HG03066 (cell line): ENCODE results near the gene DENND2D.

Source experiments
- ATAC-seq: cut with Tn5 transposase; IDR thresholded peaks from one replicate; pipeline ENCODE4 v1.9.1; 2021; ENCODE audit warnings: low read depth; ENCODE audit not compliant: unreplicated experiment

The DENND2D gene

DNA sequence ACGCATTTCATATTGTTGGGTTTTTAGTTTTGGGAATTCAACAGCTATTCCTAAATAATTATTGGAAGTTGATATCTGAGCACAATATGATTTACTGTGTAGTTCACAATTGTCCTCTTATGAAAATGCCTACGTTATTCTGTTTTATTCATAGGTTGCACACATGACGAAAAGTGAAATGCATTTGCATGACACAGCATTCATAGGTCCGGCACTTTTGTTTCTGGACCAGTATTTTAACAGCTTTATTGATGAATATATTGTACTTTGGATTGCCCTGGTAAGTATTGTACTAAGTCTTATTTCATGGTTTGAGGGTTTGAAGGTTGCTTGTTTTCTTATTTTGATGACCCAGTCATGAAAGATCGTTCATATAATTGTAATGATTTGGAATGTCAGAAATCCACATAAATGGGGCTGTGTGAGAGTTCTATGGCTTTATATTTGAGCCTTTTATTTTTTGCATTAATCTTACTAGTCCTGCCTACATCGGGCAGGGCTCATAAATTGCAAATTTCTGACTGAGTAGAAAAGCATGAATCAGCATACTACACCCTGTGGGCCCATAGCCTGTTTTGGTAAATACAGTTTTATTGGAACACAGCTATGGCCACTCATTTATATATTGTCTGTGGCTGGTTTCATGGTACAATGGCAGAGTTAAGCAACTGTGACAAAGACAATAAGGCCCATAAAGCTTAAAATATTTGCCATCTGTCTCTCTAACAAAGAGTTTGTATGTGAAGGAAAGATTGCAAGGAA lies 17.0 kb downstream of the DENND2D start:
- ATAC-seq, result no peak

DNA sequence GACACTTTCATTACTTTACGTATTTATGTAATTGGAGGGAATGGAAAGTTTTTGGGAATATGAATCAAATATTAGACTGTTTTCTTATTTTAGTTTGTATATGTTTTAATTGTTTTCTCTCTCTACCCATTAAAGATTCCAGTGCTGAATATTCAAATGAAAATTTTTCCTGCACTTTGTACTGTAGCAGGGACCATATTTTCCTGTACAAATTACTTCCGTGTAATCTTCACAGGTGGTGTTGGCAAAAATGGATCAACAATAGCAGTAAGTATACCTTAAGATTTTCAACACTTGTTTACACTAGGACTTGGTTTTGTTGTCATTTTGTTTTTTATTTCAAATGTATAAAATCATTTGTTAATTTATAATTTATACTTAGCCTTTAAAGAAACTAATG lies 18.4 kb downstream of the DENND2D start:
- no peak for ATAC-seq

DNA sequence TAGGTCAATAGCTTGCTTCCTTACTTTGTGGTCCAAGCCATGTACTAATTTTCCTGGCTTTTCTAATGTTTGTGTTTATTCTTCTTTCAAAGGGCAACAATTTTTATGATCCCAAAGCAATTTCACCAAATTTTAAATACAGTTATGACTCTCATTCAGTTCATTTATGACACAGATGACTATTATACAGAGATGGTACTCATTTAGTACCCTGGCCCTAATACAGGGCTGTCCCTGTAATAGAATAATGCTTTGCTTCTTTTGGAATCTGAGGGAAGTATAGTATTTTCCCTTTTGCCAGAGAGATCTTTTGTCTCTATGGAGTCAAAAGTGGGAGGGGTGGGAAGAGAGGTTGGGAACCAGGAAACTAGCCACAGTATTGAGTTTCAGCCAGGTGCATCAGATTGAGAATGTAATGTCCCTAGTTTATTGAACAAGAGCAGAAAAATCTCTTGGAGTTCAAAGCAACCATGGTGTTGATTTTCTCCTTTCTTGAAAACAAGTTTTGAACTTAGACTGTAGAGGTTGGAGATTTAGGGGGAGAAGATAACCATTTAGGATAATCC lies 20.4 kb downstream of the DENND2D start:
- no peak for ATAC-seq

DNA sequence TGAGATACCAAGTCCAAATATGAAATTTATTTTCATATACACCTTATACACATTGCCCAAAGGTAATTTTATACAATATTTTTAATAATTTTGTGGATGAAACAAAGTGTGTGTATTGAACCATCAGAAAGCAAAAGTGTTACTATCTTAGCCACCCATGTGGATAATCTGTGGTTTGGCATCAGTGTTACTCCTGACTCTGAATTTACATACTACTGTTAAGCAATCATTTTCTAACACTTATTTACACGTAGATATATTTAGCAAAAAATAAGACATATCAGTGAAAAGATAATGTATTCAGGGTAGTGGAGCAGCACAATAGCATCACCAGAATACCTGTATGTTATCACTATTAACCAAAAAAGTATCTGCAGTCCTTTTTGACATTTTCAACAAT lies 23.8 kb downstream of the DENND2D start:
- no peak for ATAC-seq

DNA sequence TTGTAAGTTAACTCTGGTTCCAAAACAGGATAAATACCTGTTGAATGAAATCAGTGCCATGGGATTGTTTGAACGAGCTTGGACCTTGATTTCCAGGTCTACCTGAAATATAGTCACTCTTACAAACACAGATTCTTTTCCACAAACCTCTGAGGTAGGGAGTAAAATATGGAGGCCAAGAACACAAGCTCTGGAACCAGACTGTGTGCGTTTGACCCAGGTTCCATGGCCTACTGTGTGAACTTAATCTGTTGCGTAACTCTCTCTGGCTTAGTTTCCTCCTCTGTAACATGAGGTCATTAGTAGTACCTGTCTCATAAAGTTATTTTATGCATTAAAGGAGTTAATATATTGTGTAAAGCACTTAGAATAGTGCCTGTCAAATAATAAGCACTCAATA lies 25.1 kb downstream of the DENND2D start:
- no peak for ATAC-seq

DNA sequence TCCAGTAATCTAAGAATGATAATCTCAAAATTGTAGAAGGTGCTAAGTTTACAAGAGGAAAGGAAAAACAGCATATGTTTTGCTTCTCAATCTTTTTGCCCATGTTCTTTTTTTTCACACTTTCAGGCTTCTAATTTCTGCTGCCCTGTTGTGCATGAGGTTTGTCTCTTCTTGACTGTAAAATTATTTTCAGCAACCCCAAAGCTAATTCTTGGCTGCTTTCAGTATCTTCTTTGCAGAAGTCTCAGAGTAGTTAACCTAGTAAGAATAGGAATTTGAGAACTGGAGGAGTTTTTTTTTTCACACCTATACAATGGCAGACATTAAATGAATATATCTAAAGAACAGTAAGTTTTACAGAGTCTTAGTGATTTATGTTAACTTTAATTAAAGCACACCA lies 26.4 kb downstream of the DENND2D start:
- no peak for ATAC-seq

DNA sequence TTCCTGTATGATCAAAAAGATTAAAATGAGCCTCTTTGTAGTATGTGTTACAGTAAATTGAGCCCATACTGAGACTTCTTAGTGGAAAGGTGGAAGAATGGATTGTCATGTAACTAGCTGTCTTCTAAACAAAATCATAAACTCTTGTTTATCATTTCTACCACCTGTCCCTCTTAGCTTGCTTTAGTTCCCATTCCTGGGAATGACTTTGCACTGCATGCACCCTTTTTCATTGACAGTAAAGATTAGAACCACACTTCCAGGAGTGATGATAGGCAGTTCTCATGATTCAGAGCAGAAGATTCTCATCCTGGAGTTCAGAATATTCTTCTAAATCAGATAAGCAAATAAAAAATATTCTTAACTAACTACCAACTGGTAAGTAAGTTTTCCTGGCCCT lies 28.0 kb downstream of the DENND2D start:
- ATAC-seq, result no peak

DNA sequence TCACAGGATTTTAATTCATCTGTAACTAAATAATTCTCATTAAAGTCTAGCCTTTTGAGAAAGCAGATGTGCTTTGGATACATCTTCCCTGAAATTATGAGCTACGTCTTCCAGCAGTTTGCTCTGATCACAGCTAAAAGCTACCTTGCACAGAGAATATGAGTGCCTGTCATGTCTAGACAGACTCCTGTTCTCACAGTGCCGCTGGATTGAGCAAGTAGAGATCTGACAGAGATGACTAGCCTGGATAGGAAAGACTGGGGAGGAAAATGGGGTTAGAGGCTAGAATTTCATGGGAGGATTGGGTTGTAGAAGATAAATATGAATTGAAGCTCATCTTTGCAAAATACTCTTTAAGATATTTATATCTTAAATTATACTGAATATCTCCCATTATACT lies 36.3 kb downstream of the DENND2D start:
- no peak for ATAC-seq

DNA sequence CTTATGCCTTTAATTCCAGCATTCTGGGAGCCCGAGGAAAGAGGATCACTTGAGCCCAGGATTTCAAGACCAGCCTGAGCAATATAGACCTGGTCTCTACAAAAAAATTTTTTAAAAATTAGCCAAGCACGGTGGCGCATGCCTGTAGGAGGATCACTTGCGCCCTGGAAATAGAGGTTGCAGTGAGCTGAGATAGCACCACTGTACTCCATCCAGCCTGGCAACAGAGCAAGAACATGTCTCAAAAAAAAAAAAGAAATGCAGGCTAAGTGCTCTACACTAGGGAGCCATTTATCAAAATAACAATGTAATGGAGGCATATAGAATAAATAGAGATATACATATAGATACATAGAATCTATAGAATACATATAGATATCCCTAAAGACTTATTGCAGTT lies 37.1 kb downstream of the DENND2D start:
- no peak for ATAC-seq

DNA sequence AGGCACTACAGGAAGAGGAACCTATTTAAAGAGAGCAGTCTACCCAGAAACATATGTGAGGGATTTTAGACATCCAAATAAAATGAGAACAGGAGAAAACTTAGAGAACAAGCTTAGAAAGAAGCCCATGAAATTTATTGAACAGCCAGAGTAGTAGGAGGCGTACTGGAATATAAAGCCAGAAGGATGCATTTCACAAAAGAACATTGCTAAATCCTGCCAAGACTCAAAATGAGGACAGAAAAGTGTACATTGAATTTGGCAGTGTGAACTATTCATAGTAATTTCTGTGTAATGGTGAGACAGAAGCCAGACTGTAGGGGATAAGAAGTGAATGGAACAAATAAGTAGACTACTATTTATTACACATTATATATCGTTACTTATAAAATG lies 38.0 kb downstream of the DENND2D start:
- no peak for ATAC-seq

DNA sequence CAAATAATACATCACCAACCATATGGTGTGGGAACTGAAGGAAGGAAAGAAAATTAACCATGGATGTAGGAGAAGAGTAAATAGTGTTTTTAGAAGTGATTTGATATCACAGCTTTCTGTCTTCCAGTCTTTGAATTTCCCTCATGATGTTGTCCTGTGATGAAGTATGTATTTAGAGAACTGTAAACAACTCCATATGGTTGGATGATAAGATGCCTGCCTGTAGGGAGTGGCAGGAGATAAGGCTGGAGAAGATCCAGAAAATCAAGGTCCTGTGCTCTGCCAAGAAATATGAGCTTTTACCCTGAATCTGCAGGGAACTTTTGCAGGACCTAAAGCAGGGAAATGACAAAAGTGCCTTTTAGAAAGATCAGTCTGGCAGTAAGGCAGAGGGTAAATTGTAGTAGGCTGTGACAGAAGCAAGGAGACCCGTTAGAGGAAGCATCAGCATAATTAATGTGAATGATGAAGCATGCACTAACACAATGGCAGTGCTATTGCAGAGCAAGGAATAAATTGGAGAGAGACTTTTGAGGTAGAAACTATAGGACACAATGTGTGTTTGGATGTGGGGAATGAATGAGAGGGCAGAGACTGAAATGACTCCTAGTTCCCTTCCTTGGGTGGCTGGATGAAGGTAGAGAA lies 38.5 kb downstream of the DENND2D start:
- ATAC-seq, result no peak

DNA sequence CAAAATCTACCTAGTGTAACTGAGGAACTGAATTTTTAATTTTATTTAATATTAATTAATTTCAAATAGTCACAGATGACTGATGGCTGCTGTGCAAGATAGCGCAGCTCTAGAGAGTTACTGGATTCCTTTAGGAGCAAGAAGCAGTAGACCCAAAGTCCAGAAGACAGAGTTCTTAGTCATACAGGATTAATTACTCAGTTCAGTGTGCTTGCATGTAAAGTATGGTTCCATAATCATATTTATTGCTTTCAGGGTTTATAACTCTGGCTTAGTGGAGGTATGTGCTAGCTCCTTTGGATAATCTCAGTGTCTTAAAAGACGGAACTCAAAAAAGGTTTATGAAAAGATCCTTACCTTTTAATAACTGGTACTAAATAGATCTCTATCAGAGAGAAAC lies 43.0 kb downstream of the DENND2D start:
- no peak for ATAC-seq

DNA sequence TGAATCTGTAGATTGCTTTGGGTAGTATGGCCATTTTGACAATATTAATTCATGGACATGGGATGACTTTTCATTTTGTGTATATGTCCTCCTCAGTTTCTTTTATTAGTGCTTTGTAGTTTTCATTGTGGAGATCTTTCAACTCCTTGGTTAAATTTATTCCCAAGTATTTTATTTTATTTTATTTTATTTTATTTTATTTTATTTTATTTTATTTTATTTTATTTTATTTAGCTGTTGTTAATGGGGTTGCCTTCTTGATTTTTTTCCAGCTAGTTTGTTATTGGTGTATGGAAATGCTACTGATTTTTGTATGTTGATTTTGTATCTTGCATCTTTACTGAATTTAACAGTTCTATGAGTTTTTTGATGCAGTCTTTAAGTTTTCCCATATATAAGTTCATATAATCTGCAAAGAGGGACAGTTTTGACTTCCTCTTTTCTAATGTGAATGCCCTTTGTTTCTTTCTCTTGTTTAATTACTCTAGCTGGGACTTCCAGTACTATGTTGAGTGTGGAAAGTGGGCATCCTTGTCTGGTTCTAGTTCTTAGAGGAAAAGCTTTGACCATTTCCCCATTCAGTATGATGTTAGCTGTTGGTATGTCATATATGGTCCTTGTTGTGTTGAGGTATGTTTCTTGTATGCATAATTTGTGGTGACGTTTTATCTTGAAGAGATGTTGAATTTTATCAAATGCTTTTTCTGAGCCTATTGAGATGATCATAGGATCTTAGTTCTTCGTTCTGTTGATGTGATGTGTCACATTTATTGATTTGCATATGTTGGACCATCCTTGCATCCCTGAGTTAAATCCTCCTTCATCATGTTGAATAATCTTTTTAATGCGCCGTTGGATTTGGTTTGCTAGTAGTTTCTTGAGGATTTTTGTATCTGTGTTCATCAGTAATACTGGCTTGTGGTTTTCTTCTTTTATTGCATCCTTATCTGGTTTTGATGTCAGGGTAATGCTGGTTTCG lies 46.1 kb downstream of the DENND2D start:
- no peak for ATAC-seq

DNA sequence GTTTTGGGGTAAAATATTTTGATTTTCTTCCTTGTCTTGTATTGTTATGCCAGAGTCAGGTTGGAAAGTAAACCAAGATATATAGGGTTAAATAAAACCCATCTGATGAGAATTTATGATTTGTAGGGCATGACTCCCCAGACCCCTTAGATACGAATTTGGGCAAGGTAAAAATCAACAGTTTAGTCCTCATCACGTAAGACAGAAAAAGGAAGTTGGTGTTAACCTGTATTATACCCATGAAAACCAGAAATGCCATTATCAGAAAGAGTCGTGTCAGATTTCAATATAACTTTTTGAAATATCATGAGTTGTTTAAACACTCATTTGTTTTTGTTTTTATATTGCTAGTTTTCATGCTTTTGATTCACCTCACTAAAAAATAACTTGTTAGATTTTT lies 48.6 kb downstream of the DENND2D start:
- no peak for ATAC-seq

DNA sequence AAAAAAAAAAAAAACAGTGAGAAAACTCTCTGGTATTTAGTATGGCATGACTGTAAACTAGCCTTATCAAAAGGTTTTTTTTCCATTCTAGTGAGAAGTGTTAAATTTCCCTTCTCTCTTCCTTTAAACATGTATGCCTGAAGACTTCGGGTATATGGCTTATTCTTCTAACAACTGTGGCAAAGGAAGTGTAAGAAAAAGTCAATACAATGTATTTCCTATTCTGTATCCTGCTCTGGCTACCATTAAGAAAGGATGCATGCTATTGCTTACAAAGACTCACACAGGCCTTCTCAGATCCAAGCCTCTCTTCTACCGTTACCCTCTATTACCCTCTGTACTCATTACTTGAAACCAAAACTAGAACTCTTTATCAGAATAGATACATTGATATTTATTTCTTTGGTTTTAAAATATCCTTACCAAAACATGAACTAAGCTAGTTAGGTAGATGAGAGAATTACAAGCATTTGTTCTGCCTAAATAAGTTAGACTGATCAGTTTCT lies 52.0 kb downstream of the DENND2D start:
- no peak for ATAC-seq

DNA sequence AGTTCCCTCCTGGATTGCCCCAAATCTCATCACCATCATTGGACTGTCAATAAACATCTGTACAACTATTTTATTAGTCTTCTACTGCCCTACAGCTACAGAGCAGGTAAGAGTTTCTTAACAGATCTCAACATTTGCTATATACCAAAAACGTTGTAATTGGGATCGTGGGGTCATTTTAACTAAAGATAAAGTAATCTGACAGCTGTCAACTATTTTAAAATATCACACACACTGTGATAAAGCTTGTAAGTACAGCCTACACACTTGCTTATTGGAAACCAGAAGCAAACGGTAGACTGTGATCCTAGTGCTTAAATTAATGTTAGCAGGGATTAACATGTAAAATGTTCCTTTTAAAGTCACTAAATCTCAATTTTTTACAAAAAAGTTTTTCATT lies 52.5 kb downstream of the DENND2D start:
- no peak for ATAC-seq

DNA sequence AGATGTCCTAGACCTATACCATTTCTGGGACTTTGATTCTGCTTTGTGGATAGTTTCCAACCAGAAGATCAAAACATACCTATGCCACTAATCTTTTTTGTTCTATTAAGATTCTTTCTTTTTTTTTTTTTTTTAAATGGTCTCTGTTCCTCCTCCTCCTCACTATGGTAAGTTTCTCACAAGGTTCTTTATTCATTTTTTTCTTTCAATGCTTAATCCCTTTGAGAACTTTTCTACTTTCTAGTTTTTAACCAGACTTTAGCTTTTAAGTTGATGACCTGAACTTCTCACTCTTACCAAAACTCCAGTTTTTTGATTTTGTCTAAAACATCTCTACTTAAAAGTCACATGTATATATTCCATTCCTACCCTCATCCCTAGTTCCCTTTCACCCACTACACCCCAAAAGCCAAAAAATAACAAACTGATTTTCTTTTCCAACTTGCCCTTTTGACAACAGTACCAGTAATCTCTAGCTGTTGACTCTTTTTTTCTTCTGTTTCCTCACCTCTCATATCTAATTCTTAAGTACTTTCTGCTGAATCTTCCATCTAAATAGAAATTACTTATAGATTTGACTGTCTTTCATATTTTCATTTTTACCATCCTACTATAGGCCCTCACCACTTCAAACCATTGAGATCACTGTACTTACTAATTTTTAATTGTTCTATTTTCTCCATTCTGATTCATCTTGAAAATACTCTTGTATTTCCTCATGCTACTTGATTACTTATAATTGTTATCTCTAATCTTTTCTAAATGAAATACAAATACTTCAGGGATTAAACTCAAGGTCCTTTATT lies 54.3 kb downstream of the DENND2D start:
- ATAC-seq, result no peak

DNA sequence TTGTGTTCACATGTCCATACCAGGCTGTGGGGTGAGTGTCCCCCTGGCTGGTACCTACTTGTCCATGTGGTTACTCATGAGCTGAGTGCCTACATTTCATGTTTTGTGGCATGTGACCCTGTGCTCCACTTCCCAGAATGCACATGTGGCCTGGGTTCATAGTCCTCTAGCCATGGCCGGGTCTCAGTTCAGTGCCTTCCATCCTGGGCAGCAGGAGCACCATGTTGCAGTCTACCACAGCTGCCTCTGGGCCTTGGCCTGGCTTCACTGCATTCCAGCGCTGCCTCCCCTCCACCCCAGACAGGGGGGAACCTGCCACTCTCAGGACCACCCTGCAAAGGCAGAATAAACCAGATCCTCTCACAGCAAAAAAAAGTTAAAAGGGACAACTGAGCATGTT lies 54.9 kb downstream of the DENND2D start:
- ATAC-seq, result no peak

DNA sequence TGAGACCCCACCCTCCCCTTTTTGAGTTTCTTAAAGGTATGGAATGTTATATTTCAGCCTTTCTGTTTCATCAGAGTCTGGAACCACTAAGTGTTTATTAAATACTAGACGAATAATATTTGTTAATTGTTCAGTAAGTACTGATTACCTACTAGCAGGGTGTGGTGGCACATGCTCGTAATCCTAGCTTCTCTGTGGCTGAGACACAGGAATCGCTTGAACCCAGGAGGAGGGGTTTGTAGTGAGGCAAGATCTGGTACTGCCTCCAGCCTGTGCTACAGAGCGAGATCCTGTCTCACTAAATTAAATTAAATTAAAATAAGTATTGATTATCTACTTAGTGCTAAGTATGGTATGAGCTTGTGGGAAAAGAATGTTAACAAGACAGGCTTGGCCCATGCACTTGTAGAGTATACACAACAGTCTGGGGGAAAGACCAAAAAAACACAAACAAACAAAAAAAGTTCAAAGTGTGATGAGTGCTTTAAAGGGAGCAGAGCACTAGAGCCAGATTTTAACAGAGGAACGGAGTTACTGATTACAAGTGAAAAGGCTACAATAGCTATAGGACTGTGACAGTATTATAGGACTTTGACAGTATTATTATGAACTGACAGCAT lies 58.0 kb downstream of the DENND2D start:
- no peak for ATAC-seq
